Muscle layer of duodenum (tissue), 2 donors: ENCODE data around the gene CDC42BPA.
"Not testable (repeated sequence)": the region's sequence is repeated elsewhere in the genome, so short reads cannot be mapped to it uniquely, and the experiment has no call there.

Experiments used
- H3K27ac ChIP-seq: one replicate; pipeline ENCODE4 v1.7.0; 2013; ENCODE audit warnings: mild to moderate bottlenecking, low read length
- H3K27me3 ChIP-seq: one replicate; pipeline ENCODE4 v1.7.0; 2013; ENCODE audit warnings: low read depth, mild to moderate bottlenecking, control low read depth, low read length
- H3K36me3 ChIP-seq, 2 donors: one replicate each; pipeline ENCODE4 v1.7.0; 2013; ENCODE audit warnings: low read length in 2 of 2, control low read depth in 1 of 2, mild to moderate bottlenecking in 1 of 2; ENCODE audit not compliant: insufficient read depth in 2 of 2, control insufficient read depth in 1 of 2
- H3K4me1 ChIP-seq, 2 donors: one replicate each; pipeline ENCODE4 v1.7.0; 2013; ENCODE audit warnings: low read length in 2 of 2, mild to moderate bottlenecking in 2 of 2, control low read depth in 1 of 2, moderate library complexity in 1 of 2; ENCODE audit not compliant: insufficient read depth in 2 of 2, control insufficient read depth in 1 of 2
- H3K4me3 ChIP-seq, 2 donors: one replicate each; pipeline ENCODE4 v1.7.0; 2013; ENCODE audit warnings: low read length in 2 of 2, low read depth in 1 of 2, mild to moderate bottlenecking in 1 of 2
- H3K9me3 ChIP-seq, 2 donors: one replicate each; pipeline ENCODE4 v1.7.0; 2013; ENCODE audit warnings: low read length in 2 of 2, control low read depth in 1 of 2, mild to moderate bottlenecking in 1 of 2; ENCODE audit not compliant: control insufficient read depth in 1 of 2
- donor health status: healthy.

Gene CDC42BPA

GRCh38 chr1:227155004-227155403 is 163.3 kb downstream of the CDC42BPA start:
- Histone ChIP-seq H3K9me3 (no peaks in the 10 kb centered on the region), H3K4me1 (peaks cover 0 to 3% of the 10 kb centered on the region in 2 donors), H3K27me3 (no peaks in the 10 kb centered on the region), H3K4me3 (no peak overlapping the region), H3K27ac (no peak overlapping the region), H3K36me3 (peaks cover 4 to 6% of the 10 kb centered on the region in 2 donors)

- H3K27me3 ChIP-seq: no peaks in the 10 kb centered on the region
- no peaks in the 10 kb centered on the region for H3K9me3 ChIP-seq
- peaks cover 0 to 3% of the 10 kb centered on the region in 2 donors for H3K36me3 ChIP-seq
- no peak overlapping the region for H3K27ac ChIP-seq
- H3K4me1 ChIP-seq: peaks cover 0 to 3% of the 10 kb centered on the region in 2 donors
- no peak overlapping the region for H3K4me3 ChIP-seq
Observed at GRCh38 chr1:227152525-227152924, 165.8 kb downstream of the CDC42BPA start.

DNA sequence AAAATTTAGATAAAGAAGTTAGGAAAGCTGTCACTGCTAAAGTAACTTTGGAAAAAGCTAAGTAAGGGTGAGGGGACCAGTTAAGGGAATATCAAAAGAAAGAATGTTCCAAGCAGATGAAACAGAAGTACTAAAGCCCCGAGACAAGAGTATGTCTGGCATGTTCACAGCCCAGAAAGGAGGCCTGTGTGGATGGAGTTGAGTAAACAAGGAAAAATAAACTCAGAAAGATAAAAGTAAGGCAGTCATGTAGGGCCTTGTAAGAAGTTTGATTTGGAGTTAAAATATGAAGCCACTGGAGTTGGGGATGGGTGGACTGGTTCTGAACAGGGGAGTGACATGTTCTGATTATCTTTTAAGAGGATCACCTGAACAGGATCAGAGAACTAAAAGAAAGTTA is 177.9 kb downstream of the CDC42BPA start:
- H3K4me1 ChIP-seq: no peaks in the 10 kb centered on the region
- H3K9me3 ChIP-seq: no peaks in the 10 kb centered on the region
- H3K27ac ChIP-seq: no peak overlapping the region
- no peak overlapping the region for H3K4me3 ChIP-seq
- no peaks in the 10 kb centered on the region for H3K27me3 ChIP-seq
- H3K36me3 ChIP-seq: peaks cover 8 to 28% of the 10 kb centered on the region in 2 donors

DNA sequence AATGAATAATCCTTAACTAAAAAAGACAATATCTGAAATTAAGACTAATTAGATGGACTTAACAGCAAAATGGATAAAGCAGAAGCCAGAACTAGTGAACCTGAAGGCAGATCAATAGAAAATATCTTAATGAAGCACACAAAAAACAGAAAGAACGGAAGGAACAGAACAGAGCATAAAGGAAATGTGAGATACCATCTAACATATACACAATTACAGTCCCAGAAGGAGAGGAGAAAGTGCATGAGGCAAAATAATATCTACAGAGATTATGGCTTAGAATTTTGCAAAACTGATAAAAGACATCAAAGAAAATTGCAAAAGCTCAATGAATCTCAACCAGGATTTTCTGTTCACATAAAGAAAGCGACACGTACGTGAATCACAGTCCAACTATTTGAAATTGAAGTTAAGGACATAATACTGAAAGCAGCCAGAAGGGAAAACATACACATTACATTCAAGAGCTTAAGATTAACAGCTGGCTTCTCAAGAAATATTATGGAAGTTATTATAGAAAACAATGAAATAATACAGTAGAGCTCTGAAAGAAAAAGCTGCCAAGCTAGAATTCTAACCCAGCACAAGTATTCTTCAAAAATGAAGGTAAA is 182.0 kb downstream of the CDC42BPA start:
- Histone ChIP-seq H3K4me3 (no peak overlapping the region), H3K27ac (no peak overlapping the region), H3K9me3 (no peaks in the 10 kb centered on the region), H3K4me1 (no peaks in the 10 kb centered on the region), H3K27me3 (no peaks in the 10 kb centered on the region), H3K36me3 (peaks cover 3 to 9% of the 10 kb centered on the region in 2 donors)

DNA sequence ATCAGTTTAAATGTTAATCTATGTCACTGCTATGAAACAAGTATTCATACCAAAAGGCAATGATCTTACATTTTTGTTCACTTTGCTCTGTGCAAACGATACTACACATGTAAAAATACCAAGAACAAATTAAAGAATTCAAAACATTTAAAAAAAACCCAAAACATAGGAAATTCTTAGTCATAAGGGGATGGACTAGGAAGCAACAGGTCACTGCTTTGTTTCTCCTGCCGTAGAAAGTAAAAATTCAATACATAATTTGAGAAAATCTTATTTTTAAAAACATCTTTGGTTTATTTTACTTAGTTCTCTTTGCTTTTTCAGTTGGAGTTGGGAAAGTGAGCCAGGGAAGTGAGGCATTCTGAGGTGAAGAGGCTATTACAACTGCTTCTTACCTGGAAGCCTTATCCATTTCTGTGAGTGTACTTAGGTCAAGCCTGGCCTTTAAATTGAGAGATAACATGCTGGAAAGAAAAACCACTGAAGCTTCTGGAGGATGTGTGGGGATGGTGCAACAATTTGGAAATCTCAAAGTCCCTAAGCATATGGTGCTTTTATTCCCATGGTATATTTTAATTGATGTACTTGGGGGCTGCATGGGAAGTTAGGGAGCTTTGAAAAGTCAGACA is 183.5 kb downstream of the CDC42BPA start:
- H3K4me1 ChIP-seq: no peaks in the 10 kb centered on the region
- H3K4me3 ChIP-seq: no peak overlapping the region
- no peaks in the 10 kb centered on the region for H3K9me3 ChIP-seq
- H3K27ac ChIP-seq: no peak overlapping the region
- H3K27me3 ChIP-seq: no peaks in the 10 kb centered on the region
- H3K36me3 ChIP-seq: peaks cover 3 to 9% of the 10 kb centered on the region in 2 donors

- not testable (repeated sequence) for H3K27ac ChIP-seq, H3K9me3 ChIP-seq, H3K4me1 ChIP-seq, H3K4me3 ChIP-seq, H3K36me3 ChIP-seq, H3K27me3 ChIP-seq
Observed at GRCh38 chr1:227132695-227133094, 185.6 kb downstream of the CDC42BPA start.

- no peak overlapping the region for H3K4me3 ChIP-seq
- no peaks in the 10 kb centered on the region for H3K4me1 ChIP-seq
- no peaks in the 10 kb centered on the region for H3K27me3 ChIP-seq
- no peaks in the 10 kb centered on the region for H3K9me3 ChIP-seq
- no peak overlapping the region for H3K27ac ChIP-seq
- H3K36me3 ChIP-seq: no peaks in the 10 kb centered on the region
Observed at GRCh38 chr1:227131193-227131592, 187.1 kb downstream of the CDC42BPA start.

- Histone ChIP-seq H3K9me3 (no peaks in the 10 kb centered on the region), H3K27ac (no peak overlapping the region), H3K4me1 (no peaks in the 10 kb centered on the region), H3K36me3 (no peaks in the 10 kb centered on the region), H3K27me3 (no peaks in the 10 kb centered on the region), H3K4me3 (no peak overlapping the region)
Observed at GRCh38 chr1:227127891-227128290, 190.4 kb downstream of the CDC42BPA start.

- Histone ChIP-seq H3K36me3 (no peaks in the 10 kb centered on the region), H3K4me1 (no peaks in the 10 kb centered on the region), H3K9me3 (no peaks in the 10 kb centered on the region), H3K4me3 (no peak overlapping the region), H3K27me3 (no peaks in the 10 kb centered on the region), H3K27ac (no peak overlapping the region)
Observed at GRCh38 chr1:227125929-227126545, 192.3 kb downstream of the CDC42BPA start.

DNA sequence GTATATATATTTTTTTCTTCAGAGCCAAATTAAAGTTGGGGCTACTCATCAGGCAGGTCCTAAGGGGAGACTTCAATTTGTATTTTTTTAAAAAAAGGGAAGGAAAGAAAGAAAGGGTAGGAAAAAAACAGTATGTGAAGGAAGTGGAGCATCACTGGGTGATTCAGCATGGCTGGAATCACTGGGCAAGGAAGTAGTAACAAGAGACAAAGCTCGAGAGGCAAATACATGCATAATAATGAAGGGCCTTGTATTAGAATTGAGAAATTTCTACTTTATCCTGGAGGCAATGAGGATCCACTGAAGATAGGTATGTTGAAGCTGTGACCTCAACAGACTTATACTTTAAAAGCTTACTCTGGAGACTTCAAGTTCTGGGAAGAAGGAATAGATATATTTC is 193.8 kb downstream of the CDC42BPA start:
- no peak overlapping the region for H3K27ac ChIP-seq
- H3K9me3 ChIP-seq: no peaks in the 10 kb centered on the region
- H3K4me1 ChIP-seq: no peaks in the 10 kb centered on the region
- H3K27me3 ChIP-seq: no peaks in the 10 kb centered on the region
- no peak overlapping the region for H3K4me3 ChIP-seq
- no peaks in the 10 kb centered on the region for H3K36me3 ChIP-seq

GRCh38 chr1:227120826-227121225 is 197.5 kb downstream of the CDC42BPA start:
- H3K36me3 ChIP-seq: peaks cover 0 to 4% of the 10 kb centered on the region in 2 donors
- H3K9me3 ChIP-seq: no peaks in the 10 kb centered on the region
- no peak overlapping the region for H3K4me3 ChIP-seq
- H3K27me3 ChIP-seq: no peaks in the 10 kb centered on the region
- H3K27ac ChIP-seq: no peak overlapping the region
- H3K4me1 ChIP-seq: no peaks in the 10 kb centered on the region
